Mucosa of rectum (tissue), 2 donors: ENCODE measurements around the gene PEX26.
A peak's percentile ranks its signal among the peaks of the same experiment; 100 is the strongest.
"Not testable (repeated sequence)": the region's sequence is repeated elsewhere in the genome, so short reads cannot be mapped to it uniquely, and the experiment has no call there.

Experiments used
- H3K27ac ChIP-seq, 2 donors: one replicate each; pipeline ENCODE4 v1.7.0; 2013; ENCODE audit warnings: inconsistent platforms in 2 of 2, low read depth in 2 of 2, low read length in 2 of 2
- H3K27me3 ChIP-seq, 2 donors: one replicate each; pipeline ENCODE4 v1.7.0; 2013; ENCODE audit warnings: low read length in 2 of 2; ENCODE audit not compliant: control insufficient read depth in 2 of 2, insufficient read depth in 2 of 2
- H3K36me3 ChIP-seq, 2 donors: one replicate each; pipeline ENCODE4 v1.7.0; 2013; ENCODE audit warnings: low read length in 2 of 2; ENCODE audit not compliant: control insufficient read depth in 2 of 2, insufficient read depth in 2 of 2
- H3K4me1 ChIP-seq, 2 donors: one replicate each; pipeline ENCODE4 v1.7.0; 2013; ENCODE audit warnings: low read length in 2 of 2, mild to moderate bottlenecking in 1 of 2; ENCODE audit not compliant: control insufficient read depth in 2 of 2, insufficient read depth in 2 of 2
- H3K4me3 ChIP-seq, 2 donors: one replicate each; pipeline ENCODE4 v1.7.0; 2013; ENCODE audit warnings: low read length in 2 of 2
- H3K9ac ChIP-seq, 2 donors: one replicate each; pipeline ENCODE4 v1.7.0; 2013; ENCODE audit warnings: low read length in 2 of 2, low read depth in 1 of 2, mild to moderate bottlenecking in 1 of 2
- H3K9me3 ChIP-seq, 2 donors: one replicate each; pipeline ENCODE4 v1.7.0; 2013; ENCODE audit warnings: low read length in 2 of 2; ENCODE audit not compliant: control insufficient read depth in 2 of 2
- donor health status: healthy.
- donor health status: Normal muscosa, but diverticular disease.

The PEX26 gene

DNA sequence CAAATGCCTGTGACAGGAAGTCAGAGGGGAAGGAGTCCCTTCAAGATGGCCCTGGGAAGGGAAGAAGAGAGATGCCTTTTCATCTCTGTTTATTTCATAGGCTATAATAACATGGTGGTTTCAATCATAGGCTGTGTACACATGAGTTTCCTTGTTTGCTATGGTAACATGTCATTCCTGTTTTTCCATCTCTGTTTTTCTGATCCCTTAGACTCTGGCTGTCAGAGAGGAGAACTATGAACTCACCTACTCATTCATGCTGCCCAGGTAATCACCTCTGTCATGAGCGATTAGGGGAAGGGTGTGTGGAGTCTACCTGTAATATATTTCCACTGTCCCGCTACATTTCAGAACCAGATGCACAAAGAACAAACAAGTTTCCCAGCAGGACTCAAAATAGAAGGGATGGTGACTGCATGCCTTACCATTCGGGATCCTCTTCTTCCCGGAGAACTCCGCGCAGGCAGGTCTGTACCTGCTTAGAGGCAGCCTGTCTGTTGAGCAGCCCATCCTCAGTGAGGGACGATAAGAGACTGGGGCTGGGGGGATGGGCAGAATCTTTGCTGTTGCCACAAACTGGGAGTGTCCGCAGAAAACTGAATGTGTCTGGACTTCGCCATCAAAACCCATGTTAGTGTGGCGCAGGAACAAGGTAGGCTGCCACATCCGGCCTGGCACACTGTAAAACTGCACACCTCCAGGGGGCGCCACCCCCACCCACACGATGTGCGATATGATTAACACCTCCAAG, 7.1 kb upstream of the PEX26 start:
- Histone ChIP-seq H3K27ac (peak overlapping the region; percentile 17 to 26), H3K4me3 (no peak overlapping the region), H3K27me3 (no peaks in the 10 kb centered on the region)

GRCh38 chr22:18071307-18071967, 6.4 kb upstream of the PEX26 start:
- H3K9ac ChIP-seq, H3K36me3 ChIP-seq, H3K9me3 ChIP-seq, H3K4me3 ChIP-seq, H3K27me3 ChIP-seq: not testable (repeated sequence)
- H3K4me1 ChIP-seq = peaks cover 7 to 38% of the 10 kb centered on the region in 2 donors
- peak overlapping the region in 1 of 2 donors; percentile 17 for H3K27ac ChIP-seq

More for the DNA sequence above, 7.1 kb upstream of the PEX26 start:
- Histone ChIP-seq H3K36me3 (no peaks in the 10 kb centered on the region), H3K9me3 (no peaks in the 10 kb centered on the region), H3K4me1 (peaks cover 6 to 35% of the 10 kb centered on the region in 2 donors), H3K9ac (no peak overlapping the region)

- Histone ChIP-seq H3K27ac (no peak overlapping the region), H3K4me1 (peaks cover 11 to 38% of the 10 kb centered on the region in 2 donors), H3K27me3 (no peaks in the 10 kb centered on the region), H3K36me3 (no peaks in the 10 kb centered on the region), H3K9ac (no peak overlapping the region), H3K9me3 (no peaks in the 10 kb centered on the region), H3K4me3 (no peak overlapping the region)
These were observed 5.9 kb upstream of the PEX26 start for GRCh38 chr22:18071968-18072310.

DNA sequence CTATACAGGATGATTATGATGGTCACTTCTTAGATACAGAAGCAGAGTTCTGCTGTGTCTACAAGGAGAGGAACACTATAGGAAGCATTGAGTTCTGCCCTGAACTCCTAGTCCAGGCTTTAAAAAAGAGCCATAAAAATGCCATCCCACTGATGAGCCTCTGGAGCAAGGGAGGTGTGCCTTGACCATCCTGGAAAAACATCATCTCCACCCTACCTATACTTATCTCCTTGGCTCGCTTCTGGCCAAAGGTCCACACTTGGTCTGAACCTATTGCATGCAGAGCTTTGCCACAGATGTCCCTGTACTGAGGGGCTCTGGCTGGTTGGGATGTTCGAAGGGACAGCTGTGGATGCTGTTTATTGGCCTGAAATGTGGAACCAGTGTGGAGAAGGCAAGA, 4.3 kb upstream of the PEX26 start:
- no peak overlapping the region for H3K4me3 ChIP-seq
- H3K27ac ChIP-seq = peak overlapping the region in 1 of 2 donors; percentile 30
- H3K36me3 ChIP-seq = no peaks in the 10 kb centered on the region

GRCh38 chr22:18073927-18074326, 3.9 kb upstream of the PEX26 start:
- H3K4me3 ChIP-seq, H3K27me3 ChIP-seq, H3K36me3 ChIP-seq, H3K9me3 ChIP-seq, H3K9ac ChIP-seq: not testable (repeated sequence)
- Histone ChIP-seq H3K27ac (peak overlapping the region in 1 of 2 donors; percentile 30), H3K4me1 (peaks cover 19 to 36% of the 10 kb centered on the region in 2 donors)

More for the DNA sequence above, 4.3 kb upstream of the PEX26 start:
- peaks cover 15 to 33% of the 10 kb centered on the region in 2 donors for H3K4me1 ChIP-seq
- no peaks in the 10 kb centered on the region for H3K27me3 ChIP-seq
- H3K9me3 ChIP-seq = no peaks in the 10 kb centered on the region
- no peak overlapping the region for H3K9ac ChIP-seq

GRCh38 chr22:18075101-18075719, 2.6 kb upstream of the PEX26 start:
- Histone ChIP-seq H3K9ac (no peak overlapping the region), H3K27me3 (no peaks in the 10 kb centered on the region), H3K27ac (no peak overlapping the region), H3K4me3 (no peak overlapping the region), H3K4me1 (peaks cover 24 to 35% of the 10 kb centered on the region in 2 donors), H3K9me3 (no peaks in the 10 kb centered on the region), H3K36me3 (peaks cover 6 to 9% of the 10 kb centered on the region in 2 donors)

GRCh38 chr22:18075720-18076497, 1.9 kb upstream of the PEX26 start:
- Histone ChIP-seq H3K36me3 (peaks cover 10 to 14% of the 10 kb centered on the region in 2 donors), H3K9ac (peak overlapping the region; percentile 27 to 91), H3K4me3 (peak overlapping the region in 1 of 2 donors; percentile 100), H3K27ac (peak overlapping the region; percentile 20 to 52), H3K4me1 (peaks cover 24 to 35% of the 10 kb centered on the region in 2 donors), H3K9me3 (no peaks in the 10 kb centered on the region), H3K27me3 (no peaks in the 10 kb centered on the region)

DNA sequence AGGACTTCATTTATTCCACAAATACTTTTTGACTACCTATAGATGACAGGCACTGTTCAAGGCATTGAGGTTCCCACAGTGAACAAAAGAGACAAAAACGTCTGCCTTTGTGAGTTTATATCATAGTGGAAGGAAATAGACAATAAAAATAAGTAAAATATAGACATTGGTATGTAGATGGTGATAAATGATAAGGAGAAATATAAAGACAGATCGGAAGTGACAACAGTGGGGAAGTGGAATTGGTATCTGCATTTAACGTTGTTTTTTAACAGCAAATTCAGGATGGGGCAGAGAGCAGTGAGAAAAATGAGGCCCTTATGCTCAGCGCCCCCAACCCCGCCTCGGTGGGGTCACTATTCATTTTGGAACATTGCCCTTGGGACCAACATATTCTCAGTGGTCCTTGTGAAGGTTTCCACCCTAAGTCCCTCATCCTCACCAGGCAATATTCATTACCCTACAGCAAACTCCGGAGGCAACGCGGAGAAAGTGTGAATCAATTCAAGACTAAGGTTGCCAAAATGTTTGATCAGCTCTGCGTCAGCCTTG, 627 bp upstream of the PEX26 start:
- H3K4me1 ChIP-seq = peaks cover 24 to 28% of the 10 kb centered on the region in 2 donors

DNA sequence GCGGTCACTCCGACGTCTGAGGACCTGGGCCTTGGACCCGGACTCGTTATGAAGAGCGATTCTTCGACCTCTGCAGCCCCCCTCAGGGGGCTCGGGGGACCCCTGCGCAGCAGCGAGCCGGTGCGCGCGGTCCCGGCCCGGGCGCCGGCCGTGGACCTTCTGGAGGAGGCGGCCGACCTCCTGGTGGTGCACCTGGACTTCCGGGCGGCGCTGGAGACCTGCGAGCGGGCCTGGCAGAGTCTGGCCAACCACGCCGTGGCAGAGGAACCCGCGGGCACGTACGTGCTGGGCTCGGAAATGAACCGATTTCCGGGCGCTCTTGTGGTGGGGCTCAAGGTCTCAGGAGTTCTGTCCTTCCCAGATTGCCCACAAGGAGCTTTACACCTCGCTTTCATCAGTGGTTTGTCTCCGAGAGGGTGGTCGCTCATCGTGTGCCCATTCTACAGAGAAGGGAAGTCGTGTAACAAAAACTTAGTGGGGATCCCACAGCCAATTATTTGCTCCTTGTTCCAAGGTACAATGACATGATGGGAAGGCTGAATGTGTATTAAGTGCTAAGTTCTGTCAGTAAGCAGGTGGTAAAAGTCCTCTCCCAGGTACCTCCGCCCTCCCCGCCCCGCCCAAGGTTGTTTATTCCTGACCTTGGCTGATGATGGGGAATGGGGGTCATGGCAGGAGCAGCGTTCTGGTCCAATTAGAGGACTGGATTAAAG, 695 bp downstream of the PEX26 start:
- Histone ChIP-seq H3K36me3 (peaks cover 30 to 38% of the 10 kb centered on the region in 2 donors), H3K9ac (peak overlapping the region; percentile 91 to 95), H3K4me3 (peak overlapping the region; percentile 97 to 100), H3K27me3 (no peaks in the 10 kb centered on the region), H3K27ac (peak overlapping the region; percentile 87 to 91), H3K4me1 (peaks cover 24 to 26% of the 10 kb centered on the region in 2 donors), H3K9me3 (no peaks in the 10 kb centered on the region)

More for the DNA sequence above, 627 bp upstream of the PEX26 start:
- Histone ChIP-seq H3K9me3 (no peaks in the 10 kb centered on the region), H3K27me3 (no peaks in the 10 kb centered on the region), H3K27ac (peak overlapping the region; percentile 87 to 91), H3K36me3 (peaks cover 18 to 25% of the 10 kb centered on the region in 2 donors), H3K4me3 (peak overlapping the region; percentile 97 to 100), H3K9ac (peak overlapping the region; percentile 91 to 97)
